B cell (primary cell): ENCODE measurements around the gene NIPBL. TPM values are rescaled to one million over a fixed set of nuclear protein-coding genes. Genes with fewer than 3 reads are reported as not detected.

Experiments used
- ATAC-seq: fragments of 200-7000 bp; cut with Tn5 transposase; one replicate; pipeline ENCODE4 v1.10.0; 2021; ENCODE audit warnings: low read depth, mild to moderate bottlenecking, moderate number of reproducible peaks, moderate library complexity
- CTCF ChIA-PET: fragments of 350-600 bp; sonication (Branson Sonifier 250); formaldehyde crosslinking; loops from one replicate; lab custom pipeline; 2021; ENCODE audit warnings: antibody characterized with exemption, inconsistent platforms; lab: Charles Lee
- POLR2A ChIA-PET: fragments of 350-600 bp; sonication (Branson Sonifier 250); formaldehyde crosslinking; loops from one replicate; lab custom pipeline; 2021; ENCODE audit warnings: antibody characterized with exemption; lab: Charles Lee
- DNase-seq: peaks from one replicate; pipeline ENCODE4 v3.0.0; 2013
- H2AFZ ChIP-seq: 2 replicates; pipeline ENCODE4 v1.6.1; 2012; ENCODE audit warnings: mild to moderate bottlenecking, low read depth, low read length; ENCODE audit not compliant: insufficient read depth, poor library complexity, severe bottlenecking
- H3K27ac ChIP-seq, 2 donors: 1 replicate in 1 of 2; 2 replicates in 1 of 2; pipeline ENCODE4 v1.5.1; 2012 to 2013; ENCODE audit warnings: low read length in 2 of 2, mild to moderate bottlenecking in 2 of 2, moderate library complexity in 1 of 2
- H3K27me3 ChIP-seq, 4 experiments: fragments of 200-600 bp in 1 of 4; sonication (generic) in 1 of 4; replicated peaks in 1 of 4; 1 replicate in 2 of 4; 2 replicates in 2 of 4; pipeline versions ENCODE4 v1.6.1 to v1.7.0; 2013 to 2016; ENCODE audit warnings: low read length in 3 of 4, mild to moderate bottlenecking in 2 of 4, mixed read lengths in 1 of 4, moderate library complexity in 1 of 4; ENCODE audit not compliant: insufficient read depth in 4 of 4, control insufficient read depth in 3 of 4; ENCODE audit errors: control extremely low read depth in 1 of 4
- H3K36me3 ChIP-seq, 2 experiments: replicated peaks in 1 of 2; 1 replicate in 1 of 2; 2 replicates in 1 of 2; pipeline versions ENCODE4 v1.6.1 to v1.7.1; 2013; ENCODE audit warnings: low read length in 1 of 2; ENCODE audit not compliant: insufficient read depth in 2 of 2, control insufficient read depth in 1 of 2; ENCODE audit errors: control extremely low read depth in 1 of 2, extremely low read depth in 1 of 2
- H3K4me1 ChIP-seq, 2 donors: fragments of 200-600 bp in 1 of 2; sonication (generic) in 1 of 2; 1 replicate in 1 of 2; 2 replicates in 1 of 2; pipeline versions ENCODE4 v1.5.1 to v1.6.1; 2013 to 2017; ENCODE audit warnings: low read length in 2 of 2; ENCODE audit not compliant: control insufficient read depth in 2 of 2, insufficient read depth in 2 of 2
- H3K4me2 ChIP-seq: replicated peaks from 2 replicates; pipeline ENCODE3; 2012; ENCODE audit warnings: mild to moderate bottlenecking, low read depth, low read length; ENCODE audit not compliant: poor library complexity, severe bottlenecking
- H3K4me3 ChIP-seq, 5 experiments: fragments of 200-600 bp in 1 of 5; sonication (generic) in 1 of 5; 1 replicate in 3 of 5; 2 replicates in 2 of 5; pipeline versions ENCODE4 v1.5.1 to v1.7.0; 2011 to 2016; ENCODE audit warnings: low read length in 4 of 5, mild to moderate bottlenecking in 4 of 5, low read depth in 2 of 5, control low read depth in 1 of 5, moderate library complexity in 1 of 5; ENCODE audit not compliant: insufficient read depth in 1 of 5; ENCODE audit errors: control extremely low read depth in 1 of 5, extremely low read depth in 1 of 5
- H3K79me2 ChIP-seq: fragments of 200-600 bp; sonication (generic); one replicate; pipeline ENCODE4 v1.6.0; 2016; ENCODE audit warnings: low read length; ENCODE audit not compliant: control insufficient read depth, insufficient read depth
- H3K9ac ChIP-seq: fragments of 200-600 bp; sonication (generic); 2 replicates; pipeline ENCODE4 v1.6.1; 2017; ENCODE audit warnings: mild to moderate bottlenecking, low read length, moderate library complexity
- H3K9me3 ChIP-seq, 3 donors: one replicate each; pipeline versions ENCODE4 v1.6.1 to v1.7.1; 2013; ENCODE audit warnings: low read length in 2 of 3; ENCODE audit not compliant: control insufficient read depth in 2 of 3, insufficient read depth in 1 of 3; ENCODE audit errors: control extremely low read depth in 1 of 3
- H4K20me1 ChIP-seq: 2 replicates; pipeline ENCODE4 v1.6.0; 2012; ENCODE audit warnings: mild to moderate bottlenecking, low read length; ENCODE audit not compliant: insufficient read depth, control insufficient read depth, poor library complexity, severe bottlenecking
- H3K27ac Mint-ChIP-seq: one replicate; pipeline ENCODE4 v1.8.0; 2021; ENCODE audit warnings: mixed read lengths
- H3K27me3 Mint-ChIP-seq: one replicate; pipeline ENCODE4 v1.8.0; 2021; ENCODE audit warnings: mixed read lengths
- H3K4me1 Mint-ChIP-seq: one replicate; pipeline ENCODE4 v1.8.0; 2021; ENCODE audit warnings: mixed read lengths
- H3K4me3 Mint-ChIP-seq: one replicate; pipeline ENCODE4 v1.8.0; 2021; ENCODE audit warnings: mixed read lengths
- H3K9me3 Mint-ChIP-seq: one replicate; pipeline ENCODE4 v1.8.0; 2022; ENCODE audit warnings: mixed read lengths; ENCODE audit not compliant: insufficient read depth
- CTCF ChIP-seq: fragments of 200-600 bp; IDR thresholded peaks from one replicate; pipeline ENCODE4 v1.8.0; 2022; ENCODE audit warnings: antibody characterized with exemption, mild to moderate bottlenecking
- EZH2 ChIP-seq: IDR thresholded peaks from 2 replicates; pipeline ENCODE4 v1.6.1; 2012; ENCODE audit warnings: borderline replicate concordance, low read depth, mild to moderate bottlenecking, moderate library complexity, low read length; ENCODE audit not compliant: insufficient read depth, poor library complexity, severe bottlenecking
- WGBS: methylation state at CpG from one replicate; pipeline ENCODE4 v1.1.5; 2013; ENCODE audit warnings: missing lambda C conversion rate; ENCODE audit not compliant: insufficient coverage; 5-methylcytosine and 5-hydroxymethylcytosine counted together
- intact Hi-C: fragments of 100-400 bp; cut with micrococcal nuclease; formaldehyde crosslinking; loops from one replicate; pipeline ENCODE4 v1.10.0; 2022
- polyA plus RNA-seq: library from polyadenylated mRNA; depleted of rRNA; stranded (reverse); fragments of >200 nt; gene quantifications from 2 replicates; pipeline ENCODE4 v1.2.3, GENCODE V29; 2012
- total RNA-seq, 2 donors: library from RNA; stranded (reverse); fragments of 120-200 nt in 1 of 2; gene quantifications; 1 replicate in 1 of 2; 2 replicates in 1 of 2; pipeline versions ENCODE4 v1.2.3 to v1.2.4, GENCODE V29; 2013 to 2022

The NIPBL gene
- total and polyA plus RNA-seq, 2 donors (not counting 1 experiment from before 2014, with no cell fraction given): 24.7 to 112 TPM

GRCh38 chr5:37014321-37014720 lies 137.8 kb downstream of the NIPBL start:
- Histone ChIP-seq H4K20me1 (no peaks in the 10 kb centered on the region), H2AFZ (no peak overlapping the region), H3K36me3 (peaks cover 11 to 55% of the 10 kb centered on the region in 2 experiments), H3K4me2 (no peak overlapping the region), H3K79me2 (no peaks in the 10 kb centered on the region), H3K9me3 (no peaks in the 10 kb centered on the region), H3K4me3 (no peak overlapping the region), H3K4me1 (no peaks in the 10 kb centered on the region), H3K27me3 (no peaks in the 10 kb centered on the region), H3K9ac (no peak overlapping the region), H3K27ac (no peak overlapping the region)
- no peak overlapping the region for H3K4me3 Mint-ChIP-seq
- H3K27me3 Mint-ChIP-seq: no peaks in the 10 kb centered on the region
- ChIA-PET POLR2A (no interaction called here), CTCF (no interaction called here)
- DNase-seq: no peak
- no peak for ATAC-seq
- no peaks in the 10 kb centered on the region for H3K9me3 Mint-ChIP-seq
- no peaks in the 10 kb centered on the region for H3K4me1 Mint-ChIP-seq
- H3K27ac Mint-ChIP-seq: no peak overlapping the region
- intact Hi-C loops: loop anchor here (10.0 kb wide), 1 partner anchor 320 kb away; no protein-coding TSS in a partner anchor
- no peak for TF ChIP-seq EZH2
- no peak for TF ChIP-seq CTCF

DNA sequence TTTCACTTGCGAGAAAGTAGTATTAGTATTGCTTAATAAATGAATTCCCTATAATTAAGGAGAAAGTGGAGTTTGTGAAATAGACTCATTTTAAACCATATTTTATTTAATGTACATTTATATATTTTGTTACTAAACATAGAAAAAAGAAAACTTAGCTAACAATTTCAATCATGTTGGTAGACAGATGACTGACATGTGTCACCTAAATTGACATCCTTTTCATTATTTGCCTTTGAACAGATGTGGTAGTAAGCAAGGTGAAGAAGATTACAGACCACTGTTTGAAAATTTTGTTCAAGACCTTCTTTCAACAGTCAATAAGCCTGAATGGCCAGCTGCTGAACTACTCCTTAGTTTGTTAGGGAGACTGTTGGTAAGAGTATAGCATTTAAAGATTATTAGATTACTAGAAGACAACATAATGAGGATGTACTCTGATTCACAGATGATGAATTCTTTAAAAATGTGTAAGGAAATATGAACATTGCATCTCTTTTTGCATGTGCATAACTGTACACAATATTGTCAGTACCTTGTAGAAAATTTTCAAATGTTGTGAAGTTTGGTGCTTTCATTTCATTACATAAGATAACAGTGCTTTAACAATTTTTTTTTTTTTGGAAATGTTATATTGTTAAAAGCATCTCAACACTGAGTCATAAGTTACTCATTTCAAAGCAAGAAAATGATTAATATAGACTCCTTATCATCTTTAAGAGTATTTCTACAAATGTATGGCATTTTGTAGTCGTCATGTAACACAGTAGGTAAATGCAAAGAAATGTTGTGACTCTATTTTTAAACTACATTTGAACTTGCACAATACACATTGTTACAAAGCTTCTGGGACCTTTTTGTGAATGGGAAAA lies 139.5 kb downstream of the NIPBL start:
- no peaks in the 10 kb centered on the region for H4K20me1 ChIP-seq
- no peak overlapping the region for H3K27ac ChIP-seq
- no peak overlapping the region for H3K4me2 ChIP-seq
- Mint-ChIP-seq H3K4me3 (no peak overlapping the region), H3K27me3 (no peaks in the 10 kb centered on the region), H3K27ac (no peak overlapping the region), H3K9me3 (no peaks in the 10 kb centered on the region), H3K4me1 (no peaks in the 10 kb centered on the region)
- POLR2A ChIA-PET: no interaction called here
- intact Hi-C loops: loop anchor here (10.0 kb wide), 1 partner anchor 319 kb away; no protein-coding TSS in a partner anchor
- no peak for ATAC-seq
- no peak for TF ChIP-seq EZH2
- WGBS: no CpG with 5 or more reads among the region's 2 CpGs
- CTCF ChIA-PET: no interaction called here
- H3K4me3 ChIP-seq: no peak overlapping the region
- no peaks in the 10 kb centered on the region for H3K27me3 ChIP-seq
- H3K9ac ChIP-seq: no peak overlapping the region
- no peaks in the 10 kb centered on the region for H3K4me1 ChIP-seq
- H3K36me3 ChIP-seq: peaks cover 6 to 49% of the 10 kb centered on the region in 2 experiments
- H3K79me2 ChIP-seq: no peaks in the 10 kb centered on the region
- no peak overlapping the region for H2AFZ ChIP-seq
- DNase-seq: no peak
- no peaks in the 10 kb centered on the region for H3K9me3 ChIP-seq
